Measurements from ENCODE around the gene DIPK1B. TPM values are rescaled to one million over a fixed set of nuclear protein-coding genes. Genes with fewer than 3 reads are reported as not detected.

Gene DIPK1B
- total RNA-seq, 4 donors from 2014 or later = 7.1 to 13.5 (median 9.5) TPM

DNA sequence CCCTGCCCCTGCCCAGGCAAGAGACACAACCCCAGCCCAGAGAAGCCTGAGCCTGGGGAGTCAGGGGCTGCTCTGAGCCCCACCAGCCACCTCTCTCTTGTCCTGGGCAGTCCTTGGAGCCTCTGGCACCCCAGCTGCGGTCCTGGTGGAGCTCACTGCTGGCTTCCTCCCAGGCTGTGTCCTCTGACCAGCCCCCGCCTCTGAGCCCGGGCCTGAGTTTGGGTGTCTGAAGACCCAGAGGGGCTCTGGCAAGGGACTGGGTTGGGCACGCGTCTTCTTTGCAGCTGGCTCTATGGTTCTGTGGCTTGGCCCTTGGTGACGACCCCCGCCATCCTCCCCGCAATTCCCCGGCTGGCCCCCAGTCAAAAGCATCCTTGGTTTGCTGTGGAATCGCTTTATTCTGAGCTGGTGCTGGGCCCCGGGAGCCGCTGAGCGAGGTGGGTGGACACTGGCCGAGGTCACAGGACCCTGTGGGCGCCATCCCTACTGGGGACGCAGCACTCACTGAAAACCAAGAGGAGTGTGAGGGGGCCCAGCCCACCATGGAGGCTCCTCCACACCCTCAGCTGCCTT is 31.4 kb downstream of the DIPK1B start:
- H3K4me3 ChIP-seq (ENCODE audit: low read depth, poor library complexity, severe bottlenecking) = no peak overlapping the region
- intact Hi-C loops (cut with DNase I; ENCODE audit: low total_unique reads) = no loop called here
- TF ChIP-seq, protein P1, sequence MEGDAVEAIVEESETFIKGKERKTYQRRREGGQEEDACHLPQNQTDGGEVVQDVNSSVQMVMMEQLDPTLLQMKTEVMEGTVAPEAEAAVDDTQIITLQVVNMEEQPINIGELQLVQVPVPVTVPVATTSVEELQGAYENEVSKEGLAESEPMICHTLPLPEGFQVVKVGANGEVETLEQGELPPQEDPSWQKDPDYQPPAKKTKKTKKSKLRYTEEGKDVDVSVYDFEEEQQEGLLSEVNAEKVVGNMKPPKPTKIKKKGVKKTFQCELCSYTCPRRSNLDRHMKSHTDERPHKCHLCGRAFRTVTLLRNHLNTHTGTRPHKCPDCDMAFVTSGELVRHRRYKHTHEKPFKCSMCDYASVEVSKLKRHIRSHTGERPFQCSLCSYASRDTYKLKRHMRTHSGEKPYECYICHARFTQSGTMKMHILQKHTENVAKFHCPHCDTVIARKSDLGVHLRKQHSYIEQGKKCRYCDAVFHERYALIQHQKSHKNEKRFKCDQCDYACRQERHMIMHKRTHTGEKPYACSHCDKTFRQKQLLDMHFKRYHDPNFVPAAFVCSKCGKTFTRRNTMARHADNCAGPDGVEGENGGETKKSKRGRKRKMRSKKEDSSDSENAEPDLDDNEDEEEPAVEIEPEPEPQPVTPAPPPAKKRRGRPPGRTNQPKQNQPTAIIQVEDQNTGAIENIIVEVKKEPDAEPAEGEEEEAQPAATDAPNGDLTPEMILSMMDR (IDR thresholded peaks at IDR 0.05) = no peak
- TF ChIP-seq POLR2A (IDR thresholded peaks at IDR 0.05) = no peak
- 72 to 82% methylated on average over 15 to 16 of the region's 16 CpGs for WGBS, 2 donors
- no peak for DNase-seq (ENCODE audit: low spot score in 2 of 2)

GRCh38 chr9:136744773-136745172 is 32.4 kb downstream of the DIPK1B start:
- no peak for DNase-seq (ENCODE audit: low spot score in 2 of 2)
- H3K4me3 ChIP-seq (ENCODE audit: low read depth, poor library complexity, severe bottlenecking) = no peak overlapping the region
- intact Hi-C loops (cut with DNase I; ENCODE audit: low total_unique reads) = no loop called here

DNA sequence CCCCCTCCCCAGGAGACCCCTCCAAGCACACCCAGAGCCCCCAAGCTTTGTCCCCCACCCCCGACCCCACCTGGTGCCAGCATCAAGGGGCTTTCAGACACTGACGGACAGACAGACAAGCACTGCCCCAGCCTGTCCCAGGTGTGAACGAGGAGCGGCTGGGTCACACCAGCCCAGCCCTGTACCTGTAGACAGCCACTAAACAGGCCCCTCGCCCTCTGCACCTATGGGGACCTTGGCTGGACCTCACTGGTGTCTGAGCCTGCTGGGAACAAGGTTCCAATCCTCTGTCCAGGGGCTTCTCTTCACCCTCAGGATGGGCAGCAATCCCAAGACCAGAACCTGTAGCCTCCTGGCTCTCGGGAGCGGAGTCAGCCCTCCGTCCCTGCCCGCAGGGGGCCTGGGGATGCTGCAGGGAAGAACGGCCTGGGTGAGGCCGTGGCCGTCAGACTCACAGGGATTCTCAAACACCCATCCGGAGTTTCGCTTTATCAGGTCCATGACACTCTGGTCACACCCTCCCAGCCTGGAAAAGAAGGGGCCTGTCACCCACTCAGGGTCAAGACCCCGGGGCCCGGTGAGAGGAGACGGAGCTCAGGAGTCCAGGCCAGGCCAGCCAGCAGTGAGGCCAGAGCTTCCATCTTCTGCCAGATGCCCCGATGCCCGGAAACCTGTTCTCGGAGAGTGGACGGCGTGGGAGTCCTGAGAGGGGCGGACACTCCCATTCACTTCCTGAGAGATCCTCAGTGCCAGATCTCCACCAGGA is 33.2 kb downstream of the DIPK1B start:
- TF ChIP-seq POLR2A (IDR thresholded peaks at IDR 0.05) = no peak
- TF ChIP-seq, protein P1 (IDR thresholded peaks at IDR 0.05) = no peak
- no peak for DNase-seq (ENCODE audit: low spot score in 2 of 2)
- 75% methylated on average over 14 to 16 of the region's 23 CpGs for WGBS, 2 donors
- intact Hi-C loops (cut with DNase I; ENCODE audit: low total_unique reads) = no loop called here
- no peak overlapping the region for H3K4me3 ChIP-seq (ENCODE audit: low read depth, poor library complexity, severe bottlenecking)

More at GRCh38 chr9:136744773-136745172, 32.4 kb downstream of the DIPK1B start:
- 86 to 92% methylated on average over 8 to 16 of the region's 18 CpGs for WGBS, 2 donors
- no peak for TF ChIP-seq POLR2A (IDR thresholded peaks at IDR 0.05)
- TF ChIP-seq, protein P1 (IDR thresholded peaks at IDR 0.05) = no peak

DNA sequence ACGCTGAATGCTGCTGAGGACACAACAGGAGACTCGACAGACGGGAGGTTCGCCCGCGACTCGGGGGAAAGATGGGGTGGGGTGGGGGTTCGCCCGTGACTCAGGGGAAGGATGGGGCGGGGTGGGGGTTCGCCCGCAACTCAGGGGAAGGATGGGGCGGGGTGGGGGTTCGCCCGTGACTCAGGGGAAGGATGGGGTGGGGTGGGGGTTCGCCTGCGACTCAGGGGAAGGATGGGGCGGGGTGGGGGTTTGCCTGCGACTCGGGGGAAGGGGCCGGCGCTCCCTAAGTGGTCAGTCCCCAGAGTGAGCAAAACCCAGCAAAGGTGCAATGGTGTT is 33.8 kb downstream of the DIPK1B start:
- WGBS, 2 donors = 56 to 58% methylated on average over 9 to 14 of the region's 22 CpGs
- DNase-seq (ENCODE audit: low spot score in 2 of 2) = no peak
- no peak for TF ChIP-seq POLR2A (IDR thresholded peaks at IDR 0.05)
- TF ChIP-seq, protein P1 (IDR thresholded peaks at IDR 0.05) = no peak
- H3K4me3 ChIP-seq (ENCODE audit: low read depth, poor library complexity, severe bottlenecking) = no peak overlapping the region
- intact Hi-C loops (cut with DNase I; ENCODE audit: low total_unique reads) = no loop called here

DNA sequence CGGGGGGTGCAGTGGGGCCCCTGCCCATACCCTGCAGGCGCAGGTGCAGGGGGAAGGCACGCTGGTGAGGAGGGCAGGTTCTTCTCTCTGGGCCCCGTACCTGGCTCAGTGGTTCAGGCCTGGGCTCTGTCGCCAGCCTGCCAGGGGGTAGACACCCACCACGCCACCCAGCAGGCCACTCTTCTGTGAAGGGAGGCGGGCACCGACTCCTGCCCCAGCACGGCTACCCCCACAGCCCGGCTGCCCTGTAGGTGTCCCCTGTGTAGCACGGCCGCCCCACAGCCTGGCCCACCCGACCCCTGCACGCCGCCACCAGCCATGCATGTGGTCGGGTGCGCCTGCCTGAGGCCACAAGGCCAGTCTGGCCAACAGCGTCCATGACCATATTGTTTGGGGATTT is 34.2 kb downstream of the DIPK1B start:
- intact Hi-C loops (cut with DNase I; ENCODE audit: low total_unique reads) = no loop called here
- WGBS, 2 donors = 83 to 87% methylated on average over 10 to 14 of the region's 18 CpGs
- no peak for DNase-seq (ENCODE audit: low spot score in 2 of 2)
- no peak for TF ChIP-seq POLR2A (IDR thresholded peaks at IDR 0.05)
- TF ChIP-seq, protein P1 (IDR thresholded peaks at IDR 0.05) = no peak
- no peak overlapping the region for H3K4me3 ChIP-seq (ENCODE audit: low read depth, poor library complexity, severe bottlenecking)
